LNCaP clone FGC (cell line): ENCODE measurements around the gene PAPSS1.
A peak's percentile ranks its signal among the peaks of the same experiment; 100 is the strongest.

Experiments
- DNase-seq: peaks from one replicate; pipeline ENCODE4 v3.0.0-alpha.2; 2011; ENCODE audit warnings: low read depth
- H3K4me3 ChIP-seq: 2 replicates; pipeline ENCODE4 v1.5.1; 2011; ENCODE audit warnings: mild to moderate bottlenecking, low read depth, low read length, control low read depth
- CTCF ChIP-seq: IDR thresholded peaks from 2 replicates; pipeline ENCODE4 v1.5.1; 2012; ENCODE audit warnings: mild to moderate bottlenecking; ENCODE audit not compliant: control insufficient read depth, insufficient read depth; ENCODE audit errors: extremely low read depth

The PAPSS1 gene

GRCh38 chr4:107618656-107619055, 101.4 kb downstream of the PAPSS1 start:
- DNase-seq: no peak
- no peak overlapping the region for H3K4me3 ChIP-seq
- no peak for TF ChIP-seq CTCF

- DNase-seq: no peak
- TF ChIP-seq CTCF: no peak
- no peak overlapping the region for H3K4me3 ChIP-seq
Observed at GRCh38 chr4:107616838-107617389, 103.1 kb downstream of the PAPSS1 start.

GRCh38 chr4:107615809-107616208, 104.2 kb downstream of the PAPSS1 start:
- no peak for DNase-seq
- TF ChIP-seq CTCF: no peak
- H3K4me3 ChIP-seq: no peak overlapping the region

- 0 out of 2 replicates have a peak overlapping the region, but pooled peaks have one; percentile 3 for H3K4me3 ChIP-seq
- DNase-seq: peak; percentile 65
- no peak for TF ChIP-seq CTCF
Observed at GRCh38 chr4:107603430-107603829, 116.6 kb downstream of the PAPSS1 start.

GRCh38 chr4:107600983-107601382, 119.1 kb downstream of the PAPSS1 start:
- no peak overlapping the region for H3K4me3 ChIP-seq
- no peak for TF ChIP-seq CTCF
- no peak for DNase-seq

GRCh38 chr4:107600436-107600835, 119.6 kb downstream of the PAPSS1 start:
- TF ChIP-seq CTCF: no peak
- DNase-seq: no peak
- no peak overlapping the region for H3K4me3 ChIP-seq

- DNase-seq: no peak
- TF ChIP-seq CTCF: no peak
- no peak overlapping the region for H3K4me3 ChIP-seq
Observed at GRCh38 chr4:107599841-107600240, 120.2 kb downstream of the PAPSS1 start.
